HG02610 (cell line): ENCODE results near the gene MYH7B.

Source experiments
- ATAC-seq: cut with Tn5 transposase; IDR thresholded peaks from one replicate; pipeline ENCODE4 v1.9.1; 2021; ENCODE audit warnings: mild to moderate bottlenecking, moderate library complexity; ENCODE audit not compliant: unreplicated experiment

Gene MYH7B

DNA sequence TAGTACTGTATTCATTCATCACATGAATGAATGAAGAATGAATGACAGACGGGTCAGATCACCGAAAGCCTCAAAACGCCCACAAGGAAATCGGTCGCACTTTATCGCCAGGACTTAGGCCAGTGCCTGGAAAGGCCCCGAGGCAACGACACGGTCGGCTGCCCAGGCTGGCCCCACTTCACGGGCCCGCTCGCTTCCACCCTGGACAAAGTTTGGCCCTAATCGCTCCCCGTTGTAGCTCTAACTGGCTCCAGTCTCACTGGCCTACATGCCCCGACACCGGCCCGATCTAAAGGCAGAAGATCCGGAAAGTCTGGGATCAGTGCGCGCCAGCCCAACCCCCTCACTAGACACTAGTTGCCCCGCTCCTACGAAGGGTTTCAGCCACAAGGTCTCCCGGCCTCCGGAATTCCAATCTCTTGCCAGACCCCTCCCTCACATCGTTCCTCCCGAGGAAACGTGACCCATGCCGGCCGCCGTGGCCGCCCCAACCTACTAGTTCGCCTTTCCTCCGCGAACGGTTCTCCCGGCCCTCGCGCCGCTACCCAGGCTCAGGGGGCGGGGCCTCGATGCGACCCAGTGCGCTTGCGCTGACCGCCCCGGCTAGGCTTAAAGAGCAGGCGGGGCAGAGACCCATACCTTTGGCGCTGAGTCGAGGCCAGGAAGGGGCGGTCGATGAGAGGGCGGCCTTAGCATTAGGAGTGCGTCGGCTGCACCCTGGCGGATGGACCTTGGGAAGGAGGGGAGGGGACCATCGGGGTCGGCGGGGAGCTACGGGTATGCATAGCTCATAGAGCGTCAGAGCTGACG lies at the start of gene MYH7B, which contains the start of gene GSS:
MYH7B (plus strand) TSS at position 638 of the 810 bp plus-strand sequence. CDS start 22,138 bp downstream, outside the sequence.
GSS (minus strand) TSS at position 576 of the 810 bp plus-strand sequence. CDS start 3,954 bp downstream, outside the sequence.
- ATAC-seq, result peak; percentile 90

DNA sequence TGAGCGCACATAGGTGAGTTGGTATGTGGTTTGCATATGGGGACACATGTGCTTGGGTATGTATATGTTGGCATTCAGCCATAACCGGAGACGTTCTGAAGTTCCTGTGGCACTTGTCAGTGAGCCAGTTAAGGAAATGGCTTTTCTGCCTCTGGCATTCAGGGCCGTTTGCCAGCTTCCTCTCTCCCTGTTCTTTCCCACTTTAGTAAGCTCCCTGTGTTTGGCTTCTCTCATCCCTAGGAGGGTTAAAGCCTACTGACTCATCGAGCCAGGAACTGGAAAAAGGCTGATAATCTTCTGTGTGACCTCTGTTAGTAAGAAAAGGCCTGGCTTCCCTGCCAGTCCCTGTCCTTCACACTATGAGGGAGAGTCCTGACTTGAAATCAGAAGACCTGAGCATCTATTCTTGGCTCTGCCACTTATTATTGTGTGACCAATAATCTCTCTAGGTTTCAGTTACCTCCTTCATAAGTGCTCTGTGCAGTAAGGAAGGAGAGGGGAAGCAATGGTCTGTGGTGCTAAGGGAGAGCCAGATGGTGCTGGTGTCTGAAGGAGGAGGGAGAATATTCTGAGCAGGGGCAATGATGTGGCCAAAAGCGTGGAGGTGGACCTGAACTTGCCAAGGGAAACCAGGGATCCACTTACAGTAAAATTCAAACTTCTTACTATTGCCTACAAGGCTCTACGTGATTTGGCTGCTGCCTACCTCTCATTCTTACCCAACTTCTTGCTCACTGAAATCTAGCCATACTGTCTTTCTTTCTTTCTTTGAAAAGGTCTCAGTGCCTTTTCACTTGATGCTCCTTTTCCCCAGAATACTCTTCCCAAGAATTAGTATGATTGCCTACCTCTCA lies 47.8 kb upstream of the MYH7B start:
- no peak for ATAC-seq

- ATAC-seq, result no peak
Measured at GRCh38 chr20:34915131-34915530, 40.5 kb upstream of the MYH7B start.

DNA sequence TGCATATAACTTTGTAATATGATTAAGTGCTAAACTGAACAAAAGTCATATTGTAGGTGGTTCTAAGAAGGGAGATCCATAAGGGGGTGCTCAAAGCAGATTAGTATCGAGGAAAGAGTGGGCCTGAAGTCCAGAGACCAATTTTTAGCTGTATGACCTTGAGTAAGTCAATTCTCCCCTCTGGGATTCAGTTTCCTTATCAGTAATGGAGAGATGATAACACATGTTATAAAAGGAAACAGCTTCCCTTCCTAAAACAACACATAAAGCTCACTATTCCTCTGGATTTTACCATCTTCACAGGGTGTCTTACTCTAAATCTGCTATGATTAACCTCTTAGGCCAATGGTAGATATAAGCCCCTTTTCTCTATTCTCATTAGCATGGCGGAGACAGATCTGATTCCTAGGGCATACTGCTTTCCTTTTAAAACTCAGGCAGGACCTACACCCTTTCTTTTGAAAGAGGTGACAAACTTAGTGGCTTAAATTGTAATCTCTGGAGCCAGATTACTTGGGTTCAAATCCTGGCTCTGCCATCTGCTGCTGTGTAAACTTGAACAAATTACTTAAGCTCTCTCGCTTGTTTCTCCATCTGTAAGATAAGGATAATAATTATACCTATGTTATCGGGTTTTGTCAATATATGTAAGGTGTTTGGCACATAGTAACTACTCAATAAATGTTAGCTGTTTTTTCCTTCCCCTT lies 39.8 kb upstream of the MYH7B start:
- no peak for ATAC-seq

DNA sequence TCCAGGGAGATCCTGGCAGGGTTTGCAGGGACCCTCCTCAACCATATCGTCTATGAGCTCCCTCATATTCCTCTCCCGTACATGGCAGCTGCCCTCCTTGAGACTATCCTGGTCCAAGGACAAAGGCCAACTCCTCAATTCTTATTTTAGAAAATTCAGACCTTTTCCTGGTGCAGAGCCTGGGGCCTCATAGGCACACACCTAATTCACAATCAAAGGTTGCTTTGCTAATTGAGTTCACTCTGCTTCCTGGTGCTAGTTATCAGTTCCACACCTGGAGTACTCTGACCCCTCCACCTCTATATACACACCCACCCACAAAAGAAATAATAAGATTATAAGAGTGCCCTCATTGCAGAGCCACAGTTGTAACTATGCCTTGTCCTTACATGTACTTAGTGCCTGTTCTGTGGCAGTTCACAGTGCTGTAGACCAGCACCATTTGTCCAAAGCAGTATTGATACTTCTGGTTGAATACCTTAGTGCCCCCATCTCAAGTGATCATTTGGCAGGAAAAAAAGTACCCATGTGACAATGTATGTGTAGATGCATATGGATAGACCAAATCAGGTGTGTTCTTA lies 38.8 kb upstream of the MYH7B start:
- no peak for ATAC-seq

- no peak for ATAC-seq
Measured at GRCh38 chr20:34920055-34920454, 35.6 kb upstream of the MYH7B start.

DNA sequence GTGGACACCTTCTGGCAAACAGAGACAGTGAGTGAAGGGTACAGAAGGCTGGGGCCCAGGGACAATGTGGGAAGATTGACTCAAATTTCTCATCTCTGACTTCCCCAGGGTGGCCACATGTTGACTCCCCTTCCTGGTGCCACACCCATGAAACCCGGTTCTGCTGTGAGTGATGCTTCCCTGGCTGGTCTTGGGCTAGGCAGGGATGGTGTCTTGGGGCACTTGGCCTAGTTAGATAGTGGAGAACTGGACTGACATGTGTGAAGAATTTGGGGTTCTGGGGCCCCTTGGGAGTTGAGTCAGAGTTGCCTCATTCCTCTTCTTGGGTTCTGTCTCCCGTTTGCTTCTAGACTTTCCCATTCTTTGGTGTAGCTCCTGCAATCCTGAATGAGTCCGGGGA lies 34.2 kb upstream of the MYH7B start:
- no peak for ATAC-seq

DNA sequence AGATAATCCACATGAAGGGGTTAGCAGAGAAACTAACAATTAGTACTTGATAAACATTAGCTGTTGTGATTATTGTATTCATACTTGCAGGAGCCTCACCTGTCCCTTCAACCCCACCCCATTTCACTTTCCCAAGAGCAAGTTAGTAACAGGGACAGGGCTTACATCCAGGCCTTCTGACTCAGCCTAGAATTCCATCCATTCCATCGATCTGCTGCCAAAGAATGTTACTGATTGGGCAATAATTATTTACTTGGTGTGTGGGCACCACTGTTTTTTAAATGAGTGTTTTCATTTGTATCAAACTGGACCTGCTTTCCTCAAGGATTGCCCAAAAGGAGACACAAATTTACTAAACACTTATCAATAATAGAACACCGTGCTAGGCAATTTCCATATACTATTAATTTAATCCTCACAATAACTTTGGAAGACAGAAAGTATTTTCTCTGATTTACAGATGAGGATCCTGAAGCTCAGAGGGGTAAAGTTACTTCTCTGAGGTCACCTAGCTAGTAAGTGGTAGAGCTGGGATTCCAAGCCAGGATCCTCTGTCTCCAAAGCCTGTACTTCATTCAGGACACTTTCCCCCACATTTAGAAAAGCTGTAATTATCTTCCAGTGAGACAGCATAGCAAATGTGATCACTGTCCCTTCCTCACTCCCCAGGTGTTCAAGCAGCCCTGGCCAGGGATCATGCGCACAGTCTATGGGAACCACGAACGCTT lies 32.9 kb upstream of the MYH7B start:
- no peak for ATAC-seq

DNA sequence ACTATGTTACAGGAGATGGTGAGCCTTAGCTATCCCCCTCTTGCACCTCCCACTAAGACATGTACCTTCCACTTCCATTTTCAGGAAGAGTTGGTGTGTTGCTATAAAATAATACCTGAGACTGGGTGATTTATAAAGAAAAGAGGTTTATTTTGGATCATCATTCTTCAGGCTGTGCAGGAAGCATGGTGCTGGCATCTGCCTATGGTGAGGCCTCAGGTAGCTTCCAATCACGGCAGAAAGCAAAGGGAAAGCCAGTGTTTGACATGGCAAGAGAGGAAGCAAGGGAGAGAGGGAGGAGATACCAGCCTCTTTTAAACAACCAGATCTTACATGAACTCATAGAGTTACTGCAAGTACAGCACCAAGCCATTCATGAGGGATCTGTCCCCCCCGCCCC lies 32.3 kb upstream of the MYH7B start:
- no peak for ATAC-seq

- ATAC-seq, result no peak
Measured at GRCh38 chr20:34925341-34925740, 30.3 kb upstream of the MYH7B start.

DNA sequence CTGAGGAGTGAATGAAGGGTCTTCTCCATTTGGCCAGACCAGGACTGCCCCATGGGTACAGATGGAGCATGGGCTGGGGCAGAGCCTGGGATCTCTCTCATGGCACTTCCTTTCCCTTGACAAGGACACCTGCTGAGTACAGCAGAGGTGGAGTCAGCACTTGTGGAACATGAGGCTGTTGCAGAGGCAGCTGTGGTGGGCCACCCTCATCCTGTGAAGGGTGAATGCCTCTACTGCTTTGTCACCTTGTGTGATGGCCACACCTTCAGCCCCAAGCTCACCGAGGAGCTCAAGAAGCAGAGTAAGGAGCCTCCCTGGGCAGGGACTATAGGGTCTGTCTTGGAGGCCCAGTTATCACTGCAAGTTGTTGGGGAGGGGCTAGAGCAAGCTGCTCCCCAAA lies 29.7 kb upstream of the MYH7B start:
- ATAC-seq, result no peak

DNA sequence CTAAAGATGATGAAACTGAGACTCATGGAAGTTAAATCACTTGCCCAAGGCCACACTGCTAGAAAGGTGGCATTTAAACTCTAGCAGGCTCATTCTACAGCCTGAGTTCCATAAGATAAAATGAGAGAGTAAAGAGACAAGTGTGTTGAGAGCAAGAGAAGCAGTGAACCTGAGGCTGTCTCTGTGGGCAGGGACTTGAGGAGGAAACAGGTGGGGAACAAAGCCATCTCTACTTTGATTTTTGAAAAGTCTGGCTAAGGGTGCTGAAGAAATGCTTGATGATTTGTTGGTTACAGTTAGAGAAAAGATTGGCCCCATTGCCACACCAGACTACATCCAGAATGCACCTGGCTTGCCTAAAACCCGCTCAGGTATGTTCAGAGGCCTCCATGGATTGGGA lies 29.1 kb upstream of the MYH7B start:
- ATAC-seq, result no peak

- ATAC-seq, result no peak
Measured at GRCh38 chr20:34927736-34928135, 27.9 kb upstream of the MYH7B start.

- ATAC-seq, result no peak
Measured at GRCh38 chr20:34928411-34928810, 27.3 kb upstream of the MYH7B start.

DNA sequence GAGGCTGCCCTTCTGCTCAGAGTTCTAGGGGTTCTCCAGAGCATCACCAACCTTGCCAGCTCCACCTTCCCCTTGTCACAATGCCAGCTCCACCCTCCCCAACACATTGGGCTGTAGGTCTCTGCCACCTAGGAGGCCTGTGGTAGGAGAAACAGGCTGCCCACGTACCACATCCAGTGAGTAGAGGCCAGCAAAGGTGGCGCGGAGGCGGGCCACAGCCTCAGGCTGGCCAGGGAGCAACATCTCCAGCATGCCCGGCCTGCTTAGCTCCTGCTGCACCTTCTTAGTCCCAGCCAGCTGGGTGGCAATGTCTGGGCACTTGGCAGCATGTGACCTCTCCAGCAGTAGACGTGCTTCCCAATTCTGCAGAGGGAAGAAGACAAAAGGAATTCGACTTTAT lies 23.9 kb upstream of the MYH7B start:
- ATAC-seq, result no peak

DNA sequence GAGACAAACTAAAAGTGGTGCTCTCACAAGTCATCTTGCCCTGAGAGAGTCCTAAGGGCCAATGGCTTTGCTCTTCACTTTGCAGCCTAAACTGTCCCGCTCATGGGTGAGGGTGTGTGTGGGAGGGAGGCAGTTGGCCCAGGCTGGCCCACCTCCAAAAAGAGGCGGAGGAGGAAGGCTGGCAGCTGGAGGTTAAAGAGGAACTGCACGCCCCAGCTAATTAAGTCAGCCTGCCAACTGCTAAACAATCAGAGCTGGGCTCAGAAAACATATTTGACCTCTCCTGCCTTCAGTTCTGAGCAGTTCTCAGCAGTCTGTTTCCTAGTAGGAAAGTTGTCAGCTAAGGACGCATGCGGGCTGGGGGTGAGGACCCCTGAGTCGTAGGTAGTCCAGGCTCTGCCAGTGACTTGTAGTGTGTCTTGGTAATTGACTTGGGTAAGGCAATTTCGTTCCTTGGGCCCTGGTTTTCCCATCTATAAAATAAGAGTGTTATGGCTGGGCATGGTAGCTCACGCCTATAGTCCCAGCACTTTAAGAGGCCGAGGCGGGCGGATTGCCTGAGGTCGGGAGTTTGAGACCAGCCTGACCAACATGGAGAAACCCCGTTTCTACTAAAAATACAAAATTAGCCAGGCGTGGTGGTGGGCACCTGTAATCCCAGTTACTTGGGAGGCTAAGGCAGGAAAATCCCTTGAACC lies 17.1 kb upstream of the MYH7B start:
- no peak for ATAC-seq

- ATAC-seq, result no peak
Measured at GRCh38 chr20:34940081-34940481, 15.6 kb upstream of the MYH7B start.

DNA sequence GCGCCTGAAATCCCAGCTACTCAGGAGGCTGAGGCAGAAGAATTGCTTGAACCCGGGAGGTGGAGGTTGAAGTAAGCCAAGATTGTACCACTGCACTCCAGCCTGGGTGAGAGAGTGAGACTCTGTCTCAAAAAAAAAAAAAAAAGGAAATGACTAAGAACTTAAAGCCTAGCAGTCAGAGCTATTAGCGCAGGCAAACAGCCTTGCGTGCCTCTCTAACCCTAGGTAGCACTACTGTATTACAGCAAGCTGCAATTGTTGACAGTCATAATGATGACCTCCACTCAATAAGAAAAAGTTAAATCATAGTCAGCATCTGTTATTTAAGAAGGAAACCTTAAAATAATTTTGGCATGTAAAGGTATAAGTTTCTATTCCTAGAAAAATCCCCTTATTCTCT lies 14.4 kb upstream of the MYH7B start:
- no peak for ATAC-seq

- ATAC-seq, result no peak
Measured at GRCh38 chr20:34942301-34942700, 13.4 kb upstream of the MYH7B start.
